GM12878 (cell line): Measurements from ENCODE around the gene ZNF730.
"Not testable (repeated sequence)": the region's sequence is repeated elsewhere in the genome, so short reads cannot be mapped to it uniquely, and the experiment has no call there.

Experiments used
- EGR1 ChIP-seq, 2 experiments: IDR thresholded peaks; 1 replicate in 1 of 2; 2 replicates in 1 of 2; pipeline ENCODE4 v1.6.1; 2011 to 2012; ENCODE audit warnings: low read depth in 2 of 2, low read length in 2 of 2, borderline replicate concordance in 1 of 2, mild to moderate bottlenecking in 1 of 2, moderate library complexity in 1 of 2
- ESRRA ChIP-seq: IDR thresholded peaks from 2 replicates; pipeline ENCODE4 v1.6.1; 2012; ENCODE audit warnings: mild to moderate bottlenecking, low read length, improper control_type of control experiment
- EZH2 ChIP-seq: IDR thresholded peaks from 2 replicates; pipeline ENCODE4 v1.6.1; 2012; ENCODE audit warnings: low read depth, mild to moderate bottlenecking, control low read depth, inconsistent platforms, low read length, borderline replicate concordance; ENCODE audit not compliant: control insufficient read depth
- POLR2A ChIP-seq: IDR thresholded peaks from 2 replicates; pipeline ENCODE4 v1.6.1; 2011; ENCODE audit warnings: low read depth, mild to moderate bottlenecking, low read length
- RAD21 ChIP-seq: IDR thresholded peaks from 2 replicates; pipeline ENCODE4 v1.6.1; 2011; ENCODE audit warnings: mild to moderate bottlenecking, low read depth, low read length, moderate library complexity; ENCODE audit not compliant: insufficient read depth
- TAF1 ChIP-seq: IDR thresholded peaks from 2 replicates; pipeline ENCODE4 v1.6.1; 2011; ENCODE audit warnings: mild to moderate bottlenecking, low read depth, low read length, borderline replicate concordance
- TF ChIP-seq, protein P1 (sequence below), 3 experiments: IDR thresholded peaks in 2 of 3; conservative IDR thresholded peaks in 1 of 3; 2 replicates each; pipeline ENCODE4 v1.5.1; 2011; ENCODE audit warnings: low read depth in 3 of 3, low read length in 3 of 3, mild to moderate bottlenecking in 3 of 3, control low read depth in 2 of 3, moderate library complexity in 2 of 3, inconsistent platforms in 1 of 3, mixed read lengths in 1 of 3; ENCODE audit not compliant: control insufficient read depth in 2 of 3, insufficient read depth in 1 of 3; ENCODE audit errors: extremely low read depth in 1 of 3

DNA sequence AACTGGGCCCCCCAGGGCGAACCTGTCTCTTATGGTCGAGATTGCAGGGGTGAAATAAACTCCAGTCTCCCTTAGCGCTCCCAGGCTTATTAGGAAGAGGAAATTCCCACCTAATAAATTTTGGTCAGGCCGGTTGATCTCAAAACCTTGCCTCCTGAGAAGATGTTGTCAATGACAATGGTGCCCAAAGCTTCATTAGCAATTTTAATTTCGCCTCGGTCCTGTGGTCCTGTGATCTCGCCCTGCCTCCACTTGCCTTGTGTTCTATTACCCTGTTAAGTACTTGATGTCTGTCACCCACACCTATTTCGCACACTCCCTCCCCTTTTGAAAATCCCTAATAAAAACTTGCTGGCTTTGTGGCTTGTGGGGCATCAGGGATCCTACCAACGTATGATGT is 51.5 kb downstream of the ZNF730 start:
- not testable (repeated sequence) for TF ChIP-seq RAD21; ESRRA; TAF1; EGR1 (IDR thresholded peaks at IDR 0.05; ENCODE audit: borderline replicate concordance in 1 of 2, low read depth in 2 of 2, low read length in 2 of 2); POLR2A; EZH2
- TF ChIP-seq, protein P1, sequence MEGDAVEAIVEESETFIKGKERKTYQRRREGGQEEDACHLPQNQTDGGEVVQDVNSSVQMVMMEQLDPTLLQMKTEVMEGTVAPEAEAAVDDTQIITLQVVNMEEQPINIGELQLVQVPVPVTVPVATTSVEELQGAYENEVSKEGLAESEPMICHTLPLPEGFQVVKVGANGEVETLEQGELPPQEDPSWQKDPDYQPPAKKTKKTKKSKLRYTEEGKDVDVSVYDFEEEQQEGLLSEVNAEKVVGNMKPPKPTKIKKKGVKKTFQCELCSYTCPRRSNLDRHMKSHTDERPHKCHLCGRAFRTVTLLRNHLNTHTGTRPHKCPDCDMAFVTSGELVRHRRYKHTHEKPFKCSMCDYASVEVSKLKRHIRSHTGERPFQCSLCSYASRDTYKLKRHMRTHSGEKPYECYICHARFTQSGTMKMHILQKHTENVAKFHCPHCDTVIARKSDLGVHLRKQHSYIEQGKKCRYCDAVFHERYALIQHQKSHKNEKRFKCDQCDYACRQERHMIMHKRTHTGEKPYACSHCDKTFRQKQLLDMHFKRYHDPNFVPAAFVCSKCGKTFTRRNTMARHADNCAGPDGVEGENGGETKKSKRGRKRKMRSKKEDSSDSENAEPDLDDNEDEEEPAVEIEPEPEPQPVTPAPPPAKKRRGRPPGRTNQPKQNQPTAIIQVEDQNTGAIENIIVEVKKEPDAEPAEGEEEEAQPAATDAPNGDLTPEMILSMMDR (IDR thresholded peaks at IDR 0.05 in 2 of 3, conservative IDR thresholded peaks at IDR 0.05 in 1 of 3; ENCODE audit: control insufficient read depth in 2 of 3, extremely low read depth in 1 of 3, insufficient read depth in 1 of 3, low read depth in 3 of 3, low read length in 3 of 3) = not testable (repeated sequence)
